HG03066 (cell line): Measurements from ENCODE around the gene PIGBOS1.
"Not testable (repeated sequence)": the region's sequence is repeated elsewhere in the genome, so short reads cannot be mapped to it uniquely, and the experiment has no call there.

Experiments used
- ATAC-seq: cut with Tn5 transposase; IDR thresholded peaks from one replicate; pipeline ENCODE4 v1.9.1; 2021; ENCODE audit warnings: low read depth; ENCODE audit not compliant: unreplicated experiment

PIGBOS1 gene

GRCh38 chr15:55302801-55303200 lies 16.1 kb downstream of the PIGBOS1 start:
- not testable (repeated sequence) for ATAC-seq

DNA sequence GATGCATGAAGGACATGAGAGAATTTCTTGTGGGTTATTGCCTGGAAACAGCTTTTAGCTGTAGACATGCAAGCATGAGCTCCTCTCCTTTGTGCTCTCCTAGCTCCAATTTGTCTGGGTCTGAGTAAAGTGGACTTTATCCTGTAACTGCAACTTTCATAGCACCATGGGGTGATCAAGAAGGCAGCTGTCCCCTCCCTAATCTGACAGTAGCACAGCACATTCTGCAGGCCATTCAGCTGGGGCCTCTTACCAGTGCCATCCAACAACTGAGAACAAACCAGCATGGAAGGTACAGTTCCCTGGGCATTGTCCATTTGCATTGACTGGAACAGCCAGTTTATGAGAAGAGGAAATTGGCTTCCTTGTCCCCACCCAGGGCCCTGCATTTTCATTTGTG lies 21.6 kb downstream of the PIGBOS1 start:
- no peak for ATAC-seq

DNA sequence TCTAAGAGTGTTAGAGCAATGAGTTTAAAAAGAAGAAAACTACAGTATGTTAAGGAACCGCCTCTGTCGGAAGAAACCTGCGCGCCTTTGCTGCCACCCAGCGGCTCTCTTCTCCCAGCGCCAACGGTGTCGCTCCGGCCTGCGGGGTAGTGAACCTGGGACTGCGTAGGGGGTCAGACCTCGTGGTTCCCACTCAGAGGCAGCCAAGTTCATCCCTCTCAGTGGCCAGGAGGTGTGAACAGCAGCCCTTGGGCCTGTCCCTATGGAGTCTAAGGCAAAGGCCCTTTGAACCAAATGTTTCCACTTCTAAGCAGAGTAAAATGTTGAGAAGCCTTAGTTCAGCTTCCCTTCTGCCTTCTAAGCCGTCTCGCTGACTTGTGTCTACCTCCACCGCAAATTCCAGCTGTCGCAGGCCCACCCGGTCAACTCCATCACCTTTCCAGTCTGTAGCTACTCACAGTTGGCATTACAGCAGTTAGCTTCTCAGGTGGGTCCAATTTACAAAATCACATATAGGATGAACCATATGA lies 28.3 kb downstream of the PIGBOS1 start:
- ATAC-seq: peak; percentile 61

DNA sequence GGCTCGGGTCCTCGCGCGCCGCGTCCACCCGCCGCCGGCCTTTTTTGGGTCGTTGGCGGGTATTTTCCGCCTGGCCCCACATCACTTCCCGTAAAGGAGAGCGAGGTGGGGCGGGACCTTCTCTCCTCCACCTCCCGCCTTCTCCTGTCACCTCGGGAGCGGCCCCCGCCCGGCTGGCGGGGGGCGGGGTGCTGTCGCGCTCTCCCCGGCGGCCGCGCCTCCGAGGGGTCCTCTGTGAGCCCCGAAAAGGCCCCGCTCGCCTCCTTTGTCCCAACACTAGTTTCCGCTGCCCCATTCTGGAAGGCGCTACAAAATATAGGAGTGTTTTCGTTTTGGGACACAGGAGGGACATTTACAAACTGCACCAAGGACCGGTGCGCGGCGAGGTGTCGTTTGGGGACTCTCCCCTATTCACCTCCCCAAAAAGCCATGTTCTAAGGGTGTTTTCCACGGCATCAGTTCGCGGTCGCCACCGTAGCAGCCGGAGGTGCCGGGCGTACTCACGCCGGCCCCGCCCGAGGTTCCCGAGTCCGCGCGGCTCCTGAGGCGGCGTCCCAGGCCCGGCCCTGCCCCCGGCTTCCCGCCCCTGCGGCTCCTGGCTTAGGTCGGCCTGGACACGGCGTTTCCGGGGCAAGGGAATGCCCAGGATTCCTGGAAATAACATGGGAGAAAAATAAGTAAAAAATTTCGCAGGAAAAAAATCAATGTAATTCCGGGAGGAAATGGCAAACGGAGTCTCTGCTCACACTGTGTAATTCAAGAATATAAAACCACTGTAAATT lies 29.0 kb downstream of the PIGBOS1 start, which contains the start of gene RAB27A:
RAB27A (minus strand) TSS at position 68 of the 782 bp plus-strand sequence. CDS start 54,879 bp downstream, outside the sequence.
- peak; percentile 70 for ATAC-seq

DNA sequence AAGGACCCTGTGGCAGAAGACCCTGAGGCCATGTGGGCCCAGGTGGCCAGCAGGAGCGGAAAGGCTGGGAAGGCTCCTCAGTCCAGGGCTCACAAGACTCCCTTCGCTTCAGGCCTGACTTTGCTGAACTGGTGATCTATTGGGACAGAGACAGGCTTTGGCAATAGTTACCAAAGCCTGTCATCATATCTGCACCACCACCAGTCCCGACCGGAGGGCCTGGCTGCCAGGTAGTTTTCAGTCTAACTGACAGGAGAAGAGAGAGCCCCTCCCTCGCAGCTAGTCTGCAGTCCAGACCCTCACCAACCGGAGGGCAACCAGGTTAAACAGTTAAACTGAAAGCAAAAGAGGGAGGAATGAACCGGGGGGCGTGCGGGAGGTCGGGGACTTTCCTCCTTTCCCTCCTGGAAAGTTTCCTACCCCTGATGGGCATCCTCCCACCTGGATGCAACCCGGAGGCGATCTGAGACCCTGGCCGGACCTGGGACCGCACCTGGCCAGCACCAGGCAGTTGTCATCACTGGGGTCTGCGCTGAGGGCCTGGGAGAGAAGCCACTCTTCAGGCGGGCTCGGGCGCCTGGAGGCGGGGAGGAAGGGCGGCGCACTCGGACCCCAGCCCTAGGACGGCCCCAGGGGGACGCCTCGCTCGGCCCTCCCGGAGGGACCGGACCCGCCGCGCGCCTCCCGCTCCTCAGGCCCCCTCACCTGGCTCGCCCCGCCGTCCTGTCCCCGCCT lies 29.7 kb downstream of the PIGBOS1 start:
- ATAC-seq: peak; percentile 26

GRCh38 chr15:55288006-55288717 lies 30.8 kb downstream of the PIGBOS1 start:
- ATAC-seq: no peak

- ATAC-seq: not testable (repeated sequence)
Observed at GRCh38 chr15:55286442-55287189, 32.3 kb downstream of the PIGBOS1 start.

GRCh38 chr15:55284426-55284825 lies 34.5 kb downstream of the PIGBOS1 start:
- no peak for ATAC-seq

- ATAC-seq: no peak
Observed at GRCh38 chr15:55283379-55284147, 35.4 kb downstream of the PIGBOS1 start.

DNA sequence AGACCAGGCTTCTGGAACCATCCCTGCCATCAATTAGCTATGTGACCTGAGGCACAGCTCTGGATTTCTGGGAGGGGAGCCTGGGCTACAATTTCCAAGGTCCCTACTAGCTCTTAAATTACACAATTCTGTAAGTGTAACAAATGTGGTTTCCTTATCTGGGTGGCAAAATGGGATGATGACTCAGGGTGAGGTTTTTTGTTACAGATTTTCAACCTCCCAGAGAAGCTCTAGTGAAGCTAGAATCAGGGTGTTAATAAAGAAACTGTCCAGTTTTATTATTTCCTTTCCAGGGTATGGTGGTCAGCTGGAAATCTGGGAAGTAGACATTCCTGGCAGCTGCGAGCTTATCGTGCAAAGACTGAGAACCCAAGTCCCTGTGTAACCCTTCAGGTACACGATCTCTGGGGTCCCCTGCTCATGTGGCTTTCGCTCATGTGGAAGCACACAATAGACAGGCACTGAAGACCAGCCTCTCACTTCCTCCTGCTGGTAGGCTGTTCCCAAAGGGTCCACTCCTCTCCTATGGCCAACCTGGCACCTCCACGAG lies 36.6 kb downstream of the PIGBOS1 start:
- ATAC-seq: no peak

DNA sequence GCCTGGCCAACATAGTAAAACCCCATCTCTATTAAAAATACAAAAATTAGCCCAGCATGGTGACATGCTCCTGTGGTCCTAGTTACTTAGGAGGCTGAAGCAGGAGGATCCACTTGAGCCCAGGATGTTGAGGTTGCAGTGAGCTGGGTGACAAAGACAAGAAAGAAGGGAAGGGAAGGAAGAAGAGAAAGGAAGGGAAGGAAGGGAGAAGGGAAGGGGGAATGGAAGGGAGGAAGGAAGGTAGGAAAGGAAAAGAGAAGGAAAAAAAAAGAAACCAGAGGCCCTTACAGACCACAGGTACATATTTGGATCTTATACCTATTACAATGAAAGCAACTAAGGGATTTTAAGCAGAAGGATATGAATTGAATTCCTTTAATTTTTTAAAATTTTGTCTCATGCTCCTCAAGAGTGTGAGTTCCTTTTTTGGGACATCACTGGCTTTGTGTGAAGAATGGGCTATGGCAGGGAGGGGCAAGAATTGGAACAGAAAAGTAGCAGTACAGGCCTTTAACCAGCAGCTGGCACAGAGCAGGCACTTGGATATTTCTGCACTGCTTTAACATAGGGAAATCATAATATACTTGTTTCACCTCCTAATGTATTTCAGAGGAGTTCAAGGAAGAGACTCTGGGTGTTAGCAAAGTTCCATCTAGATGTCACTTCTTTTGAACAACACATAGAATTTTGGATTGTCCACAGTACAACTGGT lies 37.2 kb downstream of the PIGBOS1 start:
- ATAC-seq: no peak

DNA sequence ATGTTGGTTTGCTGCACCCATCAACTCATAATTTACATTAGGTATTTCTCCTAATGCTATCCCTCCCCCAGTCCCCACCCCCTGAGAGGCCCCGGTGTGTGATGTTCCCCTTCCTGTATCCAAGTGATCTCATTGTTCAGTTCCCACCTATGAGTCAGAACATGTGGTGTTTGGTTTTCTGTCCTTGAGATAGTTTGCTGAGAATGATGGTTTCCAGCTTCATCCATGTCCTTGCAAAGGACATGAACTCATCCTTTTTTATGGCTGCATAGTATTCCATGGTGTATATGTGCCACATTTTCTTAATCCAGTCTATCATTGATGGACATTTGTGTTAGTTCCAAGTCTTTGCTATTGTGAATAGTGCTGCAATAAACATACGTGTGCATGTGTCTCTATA lies 38.3 kb downstream of the PIGBOS1 start:
- ATAC-seq: not testable (repeated sequence)

- ATAC-seq: peak; percentile 74
Observed at GRCh38 chr15:55279746-55280351, 39.1 kb downstream of the PIGBOS1 start.

DNA sequence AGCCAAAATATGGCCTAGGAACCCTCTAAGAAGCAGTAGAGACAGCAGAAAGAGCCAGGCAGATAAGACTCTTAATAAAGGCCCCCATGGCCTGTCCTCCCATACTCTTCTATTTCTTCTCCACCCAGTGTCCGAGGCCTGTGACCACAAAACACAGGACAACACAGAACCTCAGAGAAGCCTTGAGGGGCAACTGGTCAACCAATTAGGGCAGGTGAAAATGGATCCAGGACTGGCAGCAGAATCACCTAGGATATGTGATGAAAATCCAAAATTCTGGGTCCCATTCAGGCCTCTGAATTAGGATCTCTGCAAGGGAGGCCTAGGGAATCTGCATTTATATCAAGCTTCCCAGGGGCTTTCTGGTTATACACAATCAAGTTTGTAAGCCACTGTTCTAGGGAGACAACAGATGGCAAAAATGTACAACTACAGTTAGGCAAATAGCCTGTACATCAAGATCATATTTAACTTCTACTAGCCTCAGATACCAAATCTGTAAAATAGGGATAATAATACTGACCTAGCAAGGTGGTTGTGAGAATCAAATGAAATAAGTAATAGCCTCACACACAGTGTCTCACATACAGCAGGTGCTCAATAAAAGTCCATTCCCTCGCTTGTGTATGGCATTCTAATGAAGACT lies 39.7 kb downstream of the PIGBOS1 start:
- no peak for ATAC-seq

DNA sequence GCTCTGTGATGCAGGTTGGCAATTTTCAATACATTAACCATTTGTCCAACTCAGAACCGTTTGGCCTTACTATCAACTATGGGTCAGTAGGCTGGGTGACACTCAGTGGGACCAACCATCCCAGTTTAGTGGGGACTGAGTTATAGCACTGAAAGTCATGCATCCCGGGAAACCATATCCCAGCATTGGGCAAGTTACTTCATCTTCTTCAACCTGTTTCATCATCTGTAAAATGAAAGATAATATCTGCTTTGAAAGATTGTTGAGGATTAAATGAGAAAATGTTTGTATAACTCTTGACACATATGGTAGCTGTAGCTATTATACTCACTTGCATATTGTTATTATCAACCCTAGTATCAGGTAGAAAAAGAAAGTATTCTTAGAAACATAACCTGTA lies 41.2 kb downstream of the PIGBOS1 start:
- no peak for ATAC-seq

GRCh38 chr15:55277116-55277564 lies 41.8 kb downstream of the PIGBOS1 start:
- peak; percentile 48 for ATAC-seq

DNA sequence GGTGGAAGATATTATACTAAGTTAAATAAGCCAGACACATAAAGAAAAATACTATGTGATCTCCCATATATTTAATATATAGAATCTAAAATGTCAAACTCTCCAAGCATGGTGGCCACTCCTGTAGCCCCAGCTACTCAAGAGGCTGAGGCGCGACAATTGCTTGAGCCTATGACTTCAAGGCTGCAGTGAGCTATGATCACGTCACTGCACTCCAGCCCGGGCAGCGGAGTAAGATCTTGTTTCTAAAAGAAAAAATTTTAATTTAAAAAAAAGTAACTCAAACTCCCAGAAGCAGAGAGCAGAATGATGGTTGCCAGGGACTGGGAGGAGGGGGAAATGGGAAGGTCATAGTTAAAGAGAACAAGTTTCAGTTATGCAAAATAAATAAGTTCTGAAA lies 42.6 kb downstream of the PIGBOS1 start:
- ATAC-seq: no peak

DNA sequence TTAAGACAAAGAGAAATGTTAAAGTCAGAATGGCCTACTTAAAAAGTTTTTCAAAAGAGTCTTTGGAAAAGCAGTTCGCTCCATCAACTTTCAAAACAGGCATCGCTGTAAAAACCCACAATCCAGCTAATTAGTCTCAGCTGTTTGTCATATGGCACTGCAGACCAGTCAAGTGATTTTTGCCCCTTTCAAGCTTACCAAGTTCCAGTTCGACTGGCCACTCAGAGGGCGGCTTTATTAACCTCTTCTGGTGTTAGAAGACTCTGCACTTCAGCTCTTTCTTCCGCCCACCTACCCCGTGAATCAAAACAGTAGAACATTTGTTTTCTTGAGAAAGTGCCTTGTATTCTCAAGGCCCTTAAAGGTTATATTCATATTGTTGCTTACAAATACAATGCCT lies 48.6 kb downstream of the PIGBOS1 start:
- no peak for ATAC-seq
